Stimulated activated CD4-positive, alpha-beta T cell treated with anti-CD3 and anti-CD28 coated beads, Interleukin-4, amount 100 ng/mL, for 1 hour (primary cell): ENCODE measurements around the gene SCYGR1.
"Not testable (repeated sequence)": the region's sequence is repeated elsewhere in the genome, so short reads cannot be mapped to it uniquely, and the experiment has no call there.

Experiments
- DNase-seq: peaks from one replicate; pipeline ENCODE4 v3.0.0-alpha.2; 2020

The SCYGR1 gene

GRCh38 chr2:227387583-227387982 is at the start of gene SCYGR1:
Gene SCYGR1, minus strand, starts transcription at chr2:227387949. Its CDS starts 0 bp downstream, at chr2:227387949.
- DNase-seq, result not testable (repeated sequence)

GRCh38 chr2:227436436-227437174 is 48.9 kb upstream of the SCYGR1 start:
- DNase-seq, result no peak

- DNase-seq, result no peak
These were observed 45.4 kb upstream of the SCYGR1 start for GRCh38 chr2:227433171-227433570.

- DNase-seq, result no peak
These were observed 42.9 kb upstream of the SCYGR1 start for GRCh38 chr2:227430639-227431038.

GRCh38 chr2:227428731-227429285 is 41.1 kb upstream of the SCYGR1 start:
- DNase-seq, result no peak

- no peak for DNase-seq
These were observed 36.1 kb upstream of the SCYGR1 start for GRCh38 chr2:227423656-227424499.

GRCh38 chr2:227420087-227421052 is 32.6 kb upstream of the SCYGR1 start:
- DNase-seq, result no peak

- DNase-seq, result no peak
These were observed 29.0 kb upstream of the SCYGR1 start for GRCh38 chr2:227416701-227417100.

- DNase-seq, result no peak
These were observed 28.0 kb upstream of the SCYGR1 start for GRCh38 chr2:227415538-227416424.

GRCh38 chr2:227414846-227415245 is 27.1 kb upstream of the SCYGR1 start:
- no peak for DNase-seq

- DNase-seq, result no peak
These were observed 25.6 kb upstream of the SCYGR1 start for GRCh38 chr2:227413371-227413770.

GRCh38 chr2:227412877-227413276 is 25.1 kb upstream of the SCYGR1 start:
- no peak for DNase-seq

- DNase-seq, result no peak
These were observed 24.2 kb upstream of the SCYGR1 start for GRCh38 chr2:227411990-227412350.

- peak; percentile 57 for DNase-seq
These were observed 23.7 kb upstream of the SCYGR1 start for GRCh38 chr2:227411320-227411989.

- no peak for DNase-seq
These were observed 22.4 kb upstream of the SCYGR1 start for GRCh38 chr2:227410191-227410590.

GRCh38 chr2:227407591-227408151 is 19.9 kb upstream of the SCYGR1 start:
- DNase-seq, result no peak

GRCh38 chr2:227406177-227407031 is 18.7 kb upstream of the SCYGR1 start:
- DNase-seq, result no peak

GRCh38 chr2:227404585-227405271 is 17.0 kb upstream of the SCYGR1 start:
- DNase-seq, result no peak

- DNase-seq, result no peak
These were observed 15.2 kb upstream of the SCYGR1 start for GRCh38 chr2:227402959-227403358.
